Calu3 (cell line): Measurements from ENCODE around the gene FPR1. TPM values are rescaled to one million over a fixed set of nuclear protein-coding genes. Genes with fewer than 3 reads are reported as not detected.
"Not testable (repeated sequence)": the region's sequence is repeated elsewhere in the genome, so short reads cannot be mapped to it uniquely, and the experiment has no call there.

Source experiments
- BruUV-seq: library from RNA; stranded (reverse); fragments of 400-500 nt; replicated peaks from 2 replicates; lab custom pipeline; 2021; lab: Mats Ljungman, UMichigan
- CTCF ChIA-PET: fragments of 300-600 bp; sonication (Branson Sonifier 250); formaldehyde crosslinking; loops from one replicate; lab custom pipeline; 2022; ENCODE audit warnings: antibody characterized with exemption; lab: Charles Lee
- DNase-seq: peaks from one replicate; pipeline ENCODE4 v3.0.0; 2022
- H3K27ac Mint-ChIP-seq: one replicate; pipeline ENCODE4 v1.8.0; 2022; ENCODE audit warnings: mixed read lengths; ENCODE audit not compliant: unreplicated experiment
- H3K27me3 Mint-ChIP-seq: one replicate; pipeline ENCODE4 v1.8.0; 2022; ENCODE audit warnings: mixed read lengths; ENCODE audit not compliant: unreplicated experiment
- H3K36me3 Mint-ChIP-seq: one replicate; pipeline ENCODE4 v1.8.0; 2022; ENCODE audit warnings: mild to moderate bottlenecking, moderate library complexity, mixed read lengths; ENCODE audit not compliant: insufficient read depth, unreplicated experiment
- H3K4me1 Mint-ChIP-seq: one replicate; pipeline ENCODE4 v1.8.0; 2022; ENCODE audit warnings: mild to moderate bottlenecking, low read depth, mixed read lengths; ENCODE audit not compliant: unreplicated experiment
- H3K4me3 Mint-ChIP-seq: one replicate; pipeline ENCODE4 v1.8.0; 2022; ENCODE audit warnings: mild to moderate bottlenecking, low read depth, moderate library complexity, mixed read lengths; ENCODE audit not compliant: unreplicated experiment
- H3K9me3 Mint-ChIP-seq: one replicate; pipeline ENCODE4 v1.8.0; 2022; ENCODE audit warnings: low read depth, mixed read lengths; ENCODE audit not compliant: unreplicated experiment
- intact Hi-C: fragments of 100-400 bp; cut with micrococcal nuclease; formaldehyde crosslinking; loops from one replicate; pipeline ENCODE4 v1.10.0; 2022; ENCODE audit not compliant: unreplicated experiment
- total RNA-seq: library from RNA; stranded (reverse); gene quantifications from 2 replicates; pipeline ENCODE4 v1.2.3, GENCODE V29; 2022
- TF ChIP-seq, protein P1 (sequence below): fragments of 200-600 bp; IDR thresholded peaks from one replicate; pipeline ENCODE4 v1.8.0; 2022; ENCODE audit warnings: antibody characterized with exemption; ENCODE audit not compliant: unreplicated experiment

FPR1 gene
- total RNA-seq, 1 experiment from 2014 or later: not detected

DNA sequence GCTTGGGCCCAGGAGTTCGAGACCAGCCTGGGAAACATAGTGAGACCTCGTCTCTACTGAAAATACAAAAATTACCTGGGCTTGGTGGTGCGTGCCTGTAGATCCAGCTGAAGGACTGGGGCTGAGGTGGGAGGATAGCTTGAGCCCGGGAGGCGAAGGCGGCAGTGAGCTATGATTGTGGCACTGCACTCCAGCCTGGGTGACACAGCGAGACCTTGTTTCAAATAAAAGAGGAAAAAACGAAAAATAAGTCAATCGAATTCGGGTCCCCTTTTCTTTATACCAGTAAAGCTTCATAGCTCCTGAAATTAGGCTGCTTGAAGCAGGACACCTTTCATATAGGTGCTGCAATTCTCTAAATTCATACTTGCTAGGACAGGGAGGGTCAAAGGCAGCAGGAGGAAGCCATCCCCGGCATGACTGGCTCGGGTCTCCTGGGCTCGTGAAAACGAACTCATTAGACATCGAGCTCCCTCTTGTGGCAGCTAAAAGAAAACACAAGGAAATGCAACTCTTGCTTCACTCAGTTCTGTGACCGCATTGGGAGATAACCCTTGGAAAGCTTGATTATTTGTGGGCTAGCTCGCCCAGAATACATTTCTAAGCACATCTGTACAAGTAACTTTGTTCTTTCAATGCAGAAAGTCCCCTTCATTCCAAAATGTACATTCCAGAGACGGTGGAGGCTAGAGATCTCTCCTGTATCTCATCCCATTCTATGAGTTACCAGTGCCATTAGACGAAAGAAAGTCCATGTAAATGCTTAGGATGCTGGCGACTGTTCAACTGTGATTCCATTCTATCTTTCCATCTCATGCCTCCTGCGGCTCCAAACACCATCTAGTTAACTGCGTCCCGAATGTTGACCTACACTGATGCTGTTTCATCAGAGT is 26.1 kb upstream of the FPR1 start:
- no TSS peak for BruUV-seq
- Mint-ChIP-seq H3K27me3 (peaks cover 35% of the 10 kb centered on the region), H3K9me3 (peaks cover 2% of the 10 kb centered on the region), H3K4me1 (no peaks in the 10 kb centered on the region), H3K27ac (no peak overlapping the region), H3K36me3 (no peaks in the 10 kb centered on the region), H3K4me3 (no peak overlapping the region)
- intact Hi-C loops: loop anchor here (1.0 kb wide), 1 partner anchor 66 kb away; no protein-coding TSS in a partner anchor
- CTCF ChIA-PET: interaction anchor here (0.6 to 1.7 kb wide), 15 partner anchors 10 to 1274 kb away, joined by 3 to 10 read pairs (median 4); partner anchors contain the start of gene FPR1
- DNase-seq: peak; percentile 74
- TF ChIP-seq, protein P1, sequence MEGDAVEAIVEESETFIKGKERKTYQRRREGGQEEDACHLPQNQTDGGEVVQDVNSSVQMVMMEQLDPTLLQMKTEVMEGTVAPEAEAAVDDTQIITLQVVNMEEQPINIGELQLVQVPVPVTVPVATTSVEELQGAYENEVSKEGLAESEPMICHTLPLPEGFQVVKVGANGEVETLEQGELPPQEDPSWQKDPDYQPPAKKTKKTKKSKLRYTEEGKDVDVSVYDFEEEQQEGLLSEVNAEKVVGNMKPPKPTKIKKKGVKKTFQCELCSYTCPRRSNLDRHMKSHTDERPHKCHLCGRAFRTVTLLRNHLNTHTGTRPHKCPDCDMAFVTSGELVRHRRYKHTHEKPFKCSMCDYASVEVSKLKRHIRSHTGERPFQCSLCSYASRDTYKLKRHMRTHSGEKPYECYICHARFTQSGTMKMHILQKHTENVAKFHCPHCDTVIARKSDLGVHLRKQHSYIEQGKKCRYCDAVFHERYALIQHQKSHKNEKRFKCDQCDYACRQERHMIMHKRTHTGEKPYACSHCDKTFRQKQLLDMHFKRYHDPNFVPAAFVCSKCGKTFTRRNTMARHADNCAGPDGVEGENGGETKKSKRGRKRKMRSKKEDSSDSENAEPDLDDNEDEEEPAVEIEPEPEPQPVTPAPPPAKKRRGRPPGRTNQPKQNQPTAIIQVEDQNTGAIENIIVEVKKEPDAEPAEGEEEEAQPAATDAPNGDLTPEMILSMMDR: no peak

DNA sequence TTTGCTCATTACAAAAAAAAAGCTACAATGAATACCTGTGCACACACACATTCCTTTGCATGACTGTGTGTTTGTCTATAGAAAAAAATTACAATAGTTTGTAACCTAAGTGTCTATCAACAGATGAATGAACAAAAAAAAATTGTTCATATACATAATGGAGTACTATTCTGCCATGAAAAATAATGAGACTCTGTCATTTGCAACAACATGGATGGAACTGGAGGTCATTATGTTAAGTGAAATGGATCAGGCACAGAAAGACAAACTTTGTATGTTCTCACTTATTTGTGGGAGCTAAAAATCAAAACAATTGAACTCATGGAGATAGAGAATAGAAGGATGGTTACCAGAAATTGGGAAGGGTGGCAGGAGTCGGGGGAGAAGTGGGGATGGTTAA is 24.9 kb upstream of the FPR1 start:
- H3K4me3 Mint-ChIP-seq, H3K27ac Mint-ChIP-seq, H3K36me3 Mint-ChIP-seq, intact Hi-C loops, H3K9me3 Mint-ChIP-seq, H3K4me1 Mint-ChIP-seq, DNase-seq, BruUV-seq: not testable (repeated sequence)
- H3K27me3 Mint-ChIP-seq: peaks cover 48% of the 10 kb centered on the region
- CTCF ChIA-PET: interaction anchor here (0.6 kb wide), 1 partner anchor 120 kb away, joined by 3 read pairs; no protein-coding TSS in a partner anchor

DNA sequence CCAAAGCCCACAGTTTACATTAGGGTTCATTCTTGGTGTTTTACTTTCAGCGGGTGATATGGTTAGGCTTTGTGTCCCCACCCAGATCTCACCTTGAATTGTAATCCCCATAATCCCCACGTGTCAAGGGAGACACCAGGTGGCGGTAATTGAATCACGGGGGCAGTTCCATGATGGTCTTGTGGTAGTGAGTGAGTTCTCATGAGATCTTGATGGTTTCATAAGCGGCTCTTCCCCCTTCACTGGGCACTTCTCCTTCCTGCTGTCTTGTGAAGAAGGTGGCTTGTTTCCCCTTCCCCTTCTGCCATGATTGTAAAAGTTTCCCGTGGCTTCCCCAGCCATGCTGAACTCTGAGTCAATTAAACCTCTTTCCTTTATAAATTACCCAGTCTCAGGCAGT is 21.3 kb upstream of the FPR1 start:
- BruUV-seq: no TSS peak
- H3K4me3 Mint-ChIP-seq: no peak overlapping the region
- peaks cover 50% of the 10 kb centered on the region for H3K27me3 Mint-ChIP-seq
- CTCF ChIA-PET: no interaction called here
- no peaks in the 10 kb centered on the region for H3K36me3 Mint-ChIP-seq
- no peaks in the 10 kb centered on the region for H3K4me1 Mint-ChIP-seq
- intact Hi-C loops: no loop called here
- TF ChIP-seq, protein P1: no peak
- DNase-seq: no peak
- no peak overlapping the region for H3K27ac Mint-ChIP-seq
- H3K9me3 Mint-ChIP-seq: peaks cover 2% of the 10 kb centered on the region

DNA sequence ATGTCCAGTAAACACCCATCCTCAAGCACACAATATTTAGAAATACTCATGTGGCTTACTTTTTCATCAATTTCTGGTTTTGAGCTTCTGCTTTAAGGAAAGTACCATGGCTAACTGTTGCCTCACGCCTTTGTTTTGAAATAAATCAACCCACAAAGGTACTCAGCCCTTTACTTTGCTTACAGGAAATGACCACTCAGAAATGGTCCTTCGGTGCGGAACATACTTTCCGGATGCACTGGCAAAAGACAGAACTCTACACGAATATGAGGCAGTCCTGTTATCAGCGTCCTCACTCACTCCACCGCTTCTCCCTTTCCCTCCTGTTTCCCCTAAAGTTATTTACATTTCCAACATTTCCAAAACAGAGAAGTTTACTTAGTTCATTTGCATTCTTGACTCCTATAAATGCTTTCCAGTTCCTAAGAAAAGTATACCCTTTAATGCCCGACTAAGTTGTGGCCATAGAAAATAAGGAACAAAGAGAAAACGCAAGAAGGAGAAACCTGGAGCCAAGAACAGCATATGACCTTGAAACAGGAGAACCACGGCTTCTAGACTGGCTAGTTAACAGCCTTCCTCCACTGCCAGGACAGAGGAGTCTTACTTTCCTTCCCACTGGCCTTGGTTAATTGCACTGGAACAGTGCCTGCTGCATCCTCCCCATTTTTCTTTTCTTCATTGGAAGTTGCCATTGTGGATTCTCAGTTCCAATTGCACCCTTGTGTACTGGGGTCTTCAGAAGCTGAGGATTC is 19.9 kb upstream of the FPR1 start:
- no peaks in the 10 kb centered on the region for H3K4me1 Mint-ChIP-seq
- BruUV-seq: no TSS peak
- peaks cover 50% of the 10 kb centered on the region for H3K27me3 Mint-ChIP-seq
- DNase-seq: no peak
- peaks cover under 1% of the 10 kb centered on the region for H3K9me3 Mint-ChIP-seq
- H3K27ac Mint-ChIP-seq: no peak overlapping the region
- no peaks in the 10 kb centered on the region for H3K36me3 Mint-ChIP-seq
- CTCF ChIA-PET: no interaction called here
- intact Hi-C loops: no loop called here
- no peak overlapping the region for H3K4me3 Mint-ChIP-seq
- TF ChIP-seq, protein P1: no peak
